ENCODE results near the gene IRF4.
"Not testable (repeated sequence)": the region's sequence is repeated elsewhere in the genome, so short reads cannot be mapped to it uniquely, and the experiment has no call there.

GRCh38 chr6:371851-372250, 19.7 kb upstream of the IRF4 start:
- TF ChIP-seq, protein P1, sequence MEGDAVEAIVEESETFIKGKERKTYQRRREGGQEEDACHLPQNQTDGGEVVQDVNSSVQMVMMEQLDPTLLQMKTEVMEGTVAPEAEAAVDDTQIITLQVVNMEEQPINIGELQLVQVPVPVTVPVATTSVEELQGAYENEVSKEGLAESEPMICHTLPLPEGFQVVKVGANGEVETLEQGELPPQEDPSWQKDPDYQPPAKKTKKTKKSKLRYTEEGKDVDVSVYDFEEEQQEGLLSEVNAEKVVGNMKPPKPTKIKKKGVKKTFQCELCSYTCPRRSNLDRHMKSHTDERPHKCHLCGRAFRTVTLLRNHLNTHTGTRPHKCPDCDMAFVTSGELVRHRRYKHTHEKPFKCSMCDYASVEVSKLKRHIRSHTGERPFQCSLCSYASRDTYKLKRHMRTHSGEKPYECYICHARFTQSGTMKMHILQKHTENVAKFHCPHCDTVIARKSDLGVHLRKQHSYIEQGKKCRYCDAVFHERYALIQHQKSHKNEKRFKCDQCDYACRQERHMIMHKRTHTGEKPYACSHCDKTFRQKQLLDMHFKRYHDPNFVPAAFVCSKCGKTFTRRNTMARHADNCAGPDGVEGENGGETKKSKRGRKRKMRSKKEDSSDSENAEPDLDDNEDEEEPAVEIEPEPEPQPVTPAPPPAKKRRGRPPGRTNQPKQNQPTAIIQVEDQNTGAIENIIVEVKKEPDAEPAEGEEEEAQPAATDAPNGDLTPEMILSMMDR (conservative IDR thresholded peaks at IDR 0.05; ENCODE audit: low read length): not testable (repeated sequence)
- TF ChIP-seq EZH2phosphoT487 (IDR thresholded peaks at IDR 0.05; ENCODE audit: borderline replicate concordance, low read depth, low read length): not testable (repeated sequence)

All from OCI-LY7 (cell line).